Aortic smooth muscle cell (primary cell): ENCODE results near the gene DMGDH. TPM values are rescaled to one million over a fixed set of nuclear protein-coding genes. Genes with fewer than 3 reads are reported as not detected.

Source experiments
- total RNA-seq: library from RNA; depleted of rRNA; stranded (reverse); fragments of >200 nt; gene quantifications from 2 replicates; pipeline ENCODE4 v1.2.3, GENCODE V29; 2014

Gene DMGDH
- 1.7 and 2.1 TPM in 2 replicates for total RNA-seq

GRCh38 chr5:79069488-79070349, at the start of gene DMGDH, which contains the start of gene BHMT2:
TSS of gene DMGDH (minus strand) at chr5:79069674. CDS start at chr5:79069620, 54 bp downstream.
TSS of gene BHMT2 (plus strand) at chr5:79069767. CDS start at chr5:79069783, 16 bp downstream.

GRCh38 chr5:79111387-79111959, 42.0 kb upstream of the DMGDH start, which contains the start of gene BHMT:
TSS of gene BHMT (plus strand) at chr5:79111809. CDS start at chr5:79111886, 77 bp downstream.

GRCh38 chr5:78985116-78985724, 84.3 kb downstream of the DMGDH start, which contains the start of gene ARSB:
TSS of gene ARSB (minus strand) at chr5:78985310. CDS start at chr5:78985248, 62 bp downstream.

Other genes with a start within 250 kb of the DMGDH start
- gene ARSB, start 84.4 kb downstream of the DMGDH start, total RNA-seq: 57.7 and 74.5 TPM in 2 replicates
- 4.1 and 6.1 TPM in 2 replicates for gene BHMT2, start 93 bp upstream of the DMGDH start, total RNA-seq
- gene BHMT, start 42.1 kb upstream of the DMGDH start, total RNA-seq: under 0.01 TPM in 1 of 2 replicates, not detected in the other
- gene JMY, start 166.5 kb upstream of the DMGDH start, total RNA-seq: 10.0 and 13.5 TPM in 2 replicates